ENCODE results near the gene LRRC40.
"Not testable (repeated sequence)": the region's sequence is repeated elsewhere in the genome, so short reads cannot be mapped to it uniquely, and the experiment has no call there.

The LRRC40 gene

GRCh38 chr1:70205434-70206118, at the start of gene LRRC40:
Gene LRRC40, minus strand, starts transcription at chr1:70205579. Its CDS starts 39 bp downstream, at chr1:70205540.
- DNase-seq: peak; percentile 96

GRCh38 chr1:70248729-70249128, 43.4 kb upstream of the LRRC40 start:
- no peak for DNase-seq

GRCh38 chr1:70247768-70248167, 42.4 kb upstream of the LRRC40 start:
- peak; percentile 18 for DNase-seq

- DNase-seq: no peak
Observed at GRCh38 chr1:70247122-70247521, 41.7 kb upstream of the LRRC40 start.

GRCh38 chr1:70239940-70240339, 34.6 kb upstream of the LRRC40 start:
- no peak for DNase-seq

- DNase-seq: no peak
Observed at GRCh38 chr1:70234733-70235132, 29.4 kb upstream of the LRRC40 start.

GRCh38 chr1:70231475-70231874, 26.1 kb upstream of the LRRC40 start:
- no peak for DNase-seq

- DNase-seq: no peak
Observed at GRCh38 chr1:70228670-70229069, 23.3 kb upstream of the LRRC40 start.

- DNase-seq: no peak
Observed at GRCh38 chr1:70227439-70227838, 22.1 kb upstream of the LRRC40 start.

GRCh38 chr1:70224954-70225353, 19.6 kb upstream of the LRRC40 start:
- no peak for DNase-seq

- DNase-seq: no peak
Observed at GRCh38 chr1:70222716-70223235, 17.4 kb upstream of the LRRC40 start.

GRCh38 chr1:70221238-70222121, 16.1 kb upstream of the LRRC40 start, which contains the start of gene SRSF11:
Gene SRSF11, plus strand, starts transcription at chr1:70221380. Its CDS starts 257 bp downstream, at chr1:70221637.
- peak; percentile 97 for DNase-seq

GRCh38 chr1:70220517-70221237, 15.3 kb upstream of the LRRC40 start:
- DNase-seq: no peak

- no peak for DNase-seq
Observed at GRCh38 chr1:70220015-70220414, 14.6 kb upstream of the LRRC40 start.

- no peak for DNase-seq
Observed at GRCh38 chr1:70211541-70211940, 6.2 kb upstream of the LRRC40 start.

- peak; percentile 28 for DNase-seq
Observed at GRCh38 chr1:70210820-70211219, 5.4 kb upstream of the LRRC40 start.

GRCh38 chr1:70208292-70208691, 2.9 kb upstream of the LRRC40 start:
- DNase-seq: no peak

- no peak for DNase-seq
Observed at GRCh38 chr1:70207492-70207891, 2.1 kb upstream of the LRRC40 start.

GRCh38 chr1:70206833-70207232, 1.5 kb upstream of the LRRC40 start:
- not testable (repeated sequence) for DNase-seq

GRCh38 chr1:70205071-70205433, 327 bp downstream of the LRRC40 start:
- DNase-seq: no peak

GRCh38 chr1:70204600-70204999, 779 bp downstream of the LRRC40 start:
- no peak for DNase-seq

GRCh38 chr1:70204139-70204538, 1.2 kb downstream of the LRRC40 start:
- DNase-seq: no peak

- DNase-seq: no peak
Observed at GRCh38 chr1:70202173-70202758, 3.1 kb downstream of the LRRC40 start.

Measured in activated CD4-positive, alpha-beta T cell treated with anti-CD3 and anti-CD28 coated beads, Interleukin-2, amount 50 U/mL, for 16 hours (primary cell).